ENCODE results near the gene POFUT2. TPM values are rescaled to one million over a fixed set of nuclear protein-coding genes. Genes with fewer than 3 reads are reported as not detected.

The POFUT2 gene
- total and polyA plus RNA-seq, 10 donors, result 10.5 to 37.0 (median 26.7) TPM

DNA sequence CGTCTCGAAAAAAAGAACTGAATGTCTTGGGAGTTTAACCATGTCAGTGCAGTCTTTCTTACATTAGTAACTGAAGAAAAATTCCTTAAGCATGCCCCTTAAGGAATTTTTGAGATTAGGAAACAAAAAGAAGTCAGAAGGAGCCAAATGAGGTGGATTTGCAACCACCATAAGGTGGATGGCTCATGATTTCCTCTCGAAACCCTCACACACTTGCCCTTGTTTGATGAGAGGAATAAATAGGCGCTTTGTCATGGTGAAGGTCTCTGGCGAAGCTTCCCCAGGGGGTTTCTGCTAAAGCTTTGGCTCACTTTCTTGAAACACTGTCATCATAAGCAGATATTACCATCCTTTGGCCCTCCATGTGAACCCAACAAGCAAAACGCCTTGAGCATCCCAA, 68.2 kb downstream of the POFUT2 start:
- WGBS, 5 donors, result 90 to 97% (median 93%) methylated on average over 6 of the region's 6 CpGs
- Histone ChIP-seq H3K36me3 (peaks cover 0 to 84% (median 38%) of the 10 kb centered on the region in 6 donors), H3K4me1 (no peaks in the 10 kb centered on the region), H3K4me3 (no peak overlapping the region), H3K27me3 (replicated peaks in 1 of 7) (no peaks in the 10 kb centered on the region), H3K9me3 (peaks cover 6 to 22% (median 17%) of the 10 kb centered on the region in 8 donors), H3K27ac (no peak overlapping the region)
- intact Hi-C loops (cut with DNase I; ENCODE audit: low total_unique reads), result no loop called here
- DNase-seq, result no peak
- no peak for TF ChIP-seq POLR2A (IDR thresholded peaks at IDR 0.05)
- no peak for TF ChIP-seq POLR2AphosphoS5 (IDR thresholded peaks at IDR 0.05)
- TF ChIP-seq, protein P1, sequence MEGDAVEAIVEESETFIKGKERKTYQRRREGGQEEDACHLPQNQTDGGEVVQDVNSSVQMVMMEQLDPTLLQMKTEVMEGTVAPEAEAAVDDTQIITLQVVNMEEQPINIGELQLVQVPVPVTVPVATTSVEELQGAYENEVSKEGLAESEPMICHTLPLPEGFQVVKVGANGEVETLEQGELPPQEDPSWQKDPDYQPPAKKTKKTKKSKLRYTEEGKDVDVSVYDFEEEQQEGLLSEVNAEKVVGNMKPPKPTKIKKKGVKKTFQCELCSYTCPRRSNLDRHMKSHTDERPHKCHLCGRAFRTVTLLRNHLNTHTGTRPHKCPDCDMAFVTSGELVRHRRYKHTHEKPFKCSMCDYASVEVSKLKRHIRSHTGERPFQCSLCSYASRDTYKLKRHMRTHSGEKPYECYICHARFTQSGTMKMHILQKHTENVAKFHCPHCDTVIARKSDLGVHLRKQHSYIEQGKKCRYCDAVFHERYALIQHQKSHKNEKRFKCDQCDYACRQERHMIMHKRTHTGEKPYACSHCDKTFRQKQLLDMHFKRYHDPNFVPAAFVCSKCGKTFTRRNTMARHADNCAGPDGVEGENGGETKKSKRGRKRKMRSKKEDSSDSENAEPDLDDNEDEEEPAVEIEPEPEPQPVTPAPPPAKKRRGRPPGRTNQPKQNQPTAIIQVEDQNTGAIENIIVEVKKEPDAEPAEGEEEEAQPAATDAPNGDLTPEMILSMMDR (IDR thresholded peaks at IDR 0.05 in 8 of 11, conservative IDR thresholded peaks at IDR 0.05 in 3 of 11), result no peak

DNA sequence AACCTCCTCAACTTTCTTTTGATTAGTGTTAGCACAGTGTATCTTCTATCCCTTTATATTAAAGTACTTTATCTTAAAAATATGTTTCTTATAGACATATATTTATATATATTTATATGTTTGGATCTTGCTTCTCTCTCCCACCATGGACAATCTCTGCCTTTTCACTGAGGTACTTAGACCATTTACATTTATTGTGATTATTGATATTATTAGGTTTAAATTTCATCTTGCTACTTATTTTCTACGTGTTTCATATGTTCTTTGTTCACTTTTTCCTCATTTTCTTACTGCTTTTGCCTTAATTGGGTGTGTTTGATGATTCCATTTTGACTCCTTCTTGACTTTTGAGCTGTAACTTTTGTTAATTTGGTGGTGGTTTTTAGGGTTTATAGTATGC, 70.7 kb downstream of the POFUT2 start:
- no peak overlapping the region for H3K27ac ChIP-seq
- H3K27me3 ChIP-seq (replicated peaks in 1 of 7), result no peaks in the 10 kb centered on the region
- intact Hi-C loops (cut with DNase I; ENCODE audit: low total_unique reads), result no loop called here
- H3K4me3 ChIP-seq, result no peak overlapping the region
- H3K36me3 ChIP-seq, result peaks cover 0 to 73% (median 27%) of the 10 kb centered on the region in 6 donors
- TF ChIP-seq POLR2A (IDR thresholded peaks at IDR 0.05), result no peak
- TF ChIP-seq, protein P1 (IDR thresholded peaks at IDR 0.05 in 8 of 11, conservative IDR thresholded peaks at IDR 0.05 in 3 of 11), result no peak
- TF ChIP-seq POLR2AphosphoS5 (IDR thresholded peaks at IDR 0.05), result no peak
- peaks cover 6 to 22% (median 17%) of the 10 kb centered on the region in 8 donors for H3K9me3 ChIP-seq
- WGBS, 5 donors, result 76 to 95% (median 88%) methylated on average over 1 of the region's 1 CpG
- no peak for DNase-seq
- H3K4me1 ChIP-seq, result no peaks in the 10 kb centered on the region

DNA sequence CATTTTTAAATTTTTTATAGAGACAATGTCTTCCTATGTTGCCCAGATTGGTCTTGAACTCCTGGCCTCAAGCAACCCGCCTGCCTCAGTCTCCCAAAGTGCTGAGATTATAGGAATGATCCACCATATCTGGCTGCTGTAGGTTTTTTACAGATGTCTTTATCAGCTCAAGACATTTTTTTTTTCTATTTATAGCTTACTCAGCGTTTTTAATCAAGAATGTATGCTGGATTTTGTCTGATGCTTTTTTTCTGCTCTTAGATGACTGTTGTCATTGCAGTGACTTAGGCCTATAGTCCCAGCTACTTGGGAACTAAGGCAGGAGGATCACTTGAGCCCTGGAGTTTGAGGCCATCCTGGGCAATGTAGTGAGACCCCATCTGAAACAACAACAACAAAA, 72.5 kb downstream of the POFUT2 start:
- Histone ChIP-seq H3K4me3 (no peak overlapping the region), H3K27ac (no peak overlapping the region), H3K27me3 (replicated peaks in 1 of 7) (no peaks in the 10 kb centered on the region), H3K4me1 (peaks cover 0 to 8% (median 5%) of the 10 kb centered on the region in 6 donors), H3K36me3 (peaks cover 0 to 73% (median 16%) of the 10 kb centered on the region in 6 donors), H3K9me3 (peaks cover 6 to 22% (median 17%) of the 10 kb centered on the region in 8 donors)
- no peak for DNase-seq
- TF ChIP-seq, protein P1 (IDR thresholded peaks at IDR 0.05 in 8 of 11, conservative IDR thresholded peaks at IDR 0.05 in 3 of 11), result no peak
- no peak for TF ChIP-seq POLR2A (IDR thresholded peaks at IDR 0.05)
- intact Hi-C loops (cut with DNase I; ENCODE audit: low total_unique reads), result no loop called here
- 85 to 90% (median 87%) methylated on average over 2 of the region's 2 CpGs for WGBS, 5 donors

Other genes starting within 250 kb of the POFUT2 start
- gene ADARB1, start 213.3 kb downstream of the POFUT2 start, total RNA-seq, result 10 to 100 TPM; 26.0 to 50.8 (median 34.7) TPM
- 10 to 100 TPM in 2 of 3 donors, 1 to 10 TPM in 1; 9.1 to 16.9 (median 13.9) TPM for gene ADARB1, start 213.3 kb downstream of the POFUT2 start, polyA plus RNA-seq
- 100 to 1,000 TPM in 3 of 7 donors, 10 to 100 TPM in 4; 71.8 to 208 (median 99.6) TPM for gene COL18A1, start 117.3 kb upstream of the POFUT2 start, total RNA-seq
- gene COL18A1, start 117.3 kb upstream of the POFUT2 start, polyA plus RNA-seq, result 10 to 100 TPM; 35.0 to 66.9 (median 60.0) TPM